GM12878 (cell line): Measurements from ENCODE around the gene CD248. TPM values are rescaled to one million over a fixed set of nuclear protein-coding genes. Genes with fewer than 3 reads are reported as not detected.

Experiments used
- ATAC-seq: fragments of 200-7000 bp; cut with Tn5 transposase; 3 replicates; pipeline ENCODE4 v1.9.1; 2020; ENCODE audit warnings: mild to moderate bottlenecking, moderate library complexity
- BruUV-seq: library from RNA; stranded (reverse); fragments of 400-500 nt; replicated peaks from 2 replicates; lab custom pipeline; 2021; lab: Mats Ljungman, UMichigan
- CTCF ChIA-PET: fragments of 300-600 bp; sonication (Branson Sonifier 250); formaldehyde crosslinking; extraction: SDS; loops from one replicate; lab custom pipeline; 2021; ENCODE audit warnings: inconsistent platforms; lab: Yijun Ruan, JAX
- POLR2A ChIA-PET: fragments of 350-600 bp; formaldehyde crosslinking; extraction: SDS; loops from one replicate; lab custom pipeline; 2021; ENCODE audit warnings: inconsistent platforms; lab: Charles Lee
- RAD21 ChIA-PET: fragments of 300-600 bp; sonication (Branson Sonifier 250); formaldehyde crosslinking; loops from one replicate; lab custom pipeline; 2023; ENCODE audit warnings: antibody characterized with exemption; ENCODE audit not compliant: unreplicated experiment; lab: Charles Lee
- SMC1A ChIA-PET: fragments of 300-600 bp; sonication (Branson Sonifier 250); formaldehyde crosslinking; loops from one replicate; lab custom pipeline; 2023; ENCODE audit not compliant: unreplicated experiment, uncharacterized antibody; lab: Charles Lee
- DNase-seq: peaks from one replicate; pipeline ENCODE4 v3.0.0-alpha.2; 2011; ENCODE audit warnings: low read depth, low spot score
- FAIRE-seq: peaks from 3 replicates; lab custom pipeline; 2011; peaks lifted over from hg19 to GRCh38; lab: Jason Lieb, UNC
- H2AFZ ChIP-seq: 2 replicates; pipeline ENCODE4 v1.6.0; 2011; ENCODE audit warnings: low read depth, low read length, control low read depth; ENCODE audit not compliant: control insufficient read depth
- H3K27ac ChIP-seq: 2 replicates; pipeline ENCODE4 v1.5.1; 2011; ENCODE audit warnings: control low read depth; ENCODE audit not compliant: control insufficient read depth, insufficient read depth
- H3K27me3 ChIP-seq, 2 experiments: replicated peaks in 1 of 2; 2 replicates each; pipeline versions ENCODE4 v1.6.0 to v1.6.1; 2011; ENCODE audit warnings: low read length in 1 of 2; ENCODE audit not compliant: control insufficient read depth in 2 of 2, insufficient read depth in 2 of 2
- H3K36me3 ChIP-seq, 2 experiments: 2 replicates each; pipeline ENCODE4 v1.5.1; 2011; ENCODE audit warnings: low read length in 1 of 2; ENCODE audit not compliant: control insufficient read depth in 2 of 2, insufficient read depth in 2 of 2
- H3K4me1 ChIP-seq: 2 replicates; pipeline ENCODE4 v1.6.1; 2011; ENCODE audit warnings: mild to moderate bottlenecking, low read length, moderate library complexity, mixed read lengths; ENCODE audit not compliant: control insufficient read depth, insufficient read depth
- H3K4me2 ChIP-seq: 2 replicates; pipeline ENCODE4 v1.6.0; 2011; ENCODE audit warnings: control low read depth; ENCODE audit not compliant: control insufficient read depth, insufficient read depth
- H3K4me3 ChIP-seq: fragments of 200-600 bp; sonication (generic); 2 replicates; pipeline ENCODE4 v1.5.1; 2016
- H3K79me2 ChIP-seq: 2 replicates; pipeline ENCODE4 v1.6.0; 2011; ENCODE audit warnings: low read length; ENCODE audit not compliant: control insufficient read depth, insufficient read depth
- H3K9ac ChIP-seq: 2 replicates; pipeline ENCODE4 v1.8.0; 2011; ENCODE audit warnings: low read length, control low read depth, mixed read lengths; ENCODE audit not compliant: control insufficient read depth, insufficient read depth
- H3K9me3 ChIP-seq: replicated peaks from 3 replicates; pipeline ENCODE4 v1.5.1; 2011; ENCODE audit warnings: mild to moderate bottlenecking, low read length; ENCODE audit not compliant: control insufficient read depth, insufficient read depth
- H4K20me1 ChIP-seq: 2 replicates; pipeline ENCODE4 v1.6.0; 2011; ENCODE audit not compliant: control insufficient read depth, insufficient read depth
- ATF7 ChIP-seq: fragments of 450-650 bp; IDR thresholded peaks from 2 replicates; pipeline ENCODE4 v1.6.1; 2016; ENCODE audit warnings: low read depth, mild to moderate bottlenecking
- BCL11A ChIP-seq: IDR thresholded peaks from 2 replicates; pipeline ENCODE4 v1.6.1; 2011; ENCODE audit warnings: low read depth, low read length
- BHLHE40 ChIP-seq, 2 experiments: fragments of 450-650 bp in 1 of 2; IDR thresholded peaks; 2 replicates each; pipeline ENCODE4 v1.6.1; 2011 to 2017; ENCODE audit warnings: low read depth in 2 of 2, borderline replicate concordance in 1 of 2, improper control_type of control experiment in 1 of 2, low read length in 1 of 2, mild to moderate bottlenecking in 1 of 2
- BRCA1 ChIP-seq: IDR thresholded peaks from 2 replicates; pipeline ENCODE4 v1.6.1; 2011; ENCODE audit warnings: low read depth, low read length, improper control_type of control experiment
- CEBPB ChIP-seq, 2 experiments: fragments of 150-350 bp in 1 of 2; IDR thresholded peaks; 2 replicates each; pipeline ENCODE4 v1.6.1; 2012 to 2014; ENCODE audit warnings: low read depth in 2 of 2, low read length in 2 of 2, borderline replicate concordance in 1 of 2, inconsistent platforms in 1 of 2
- CHD1 ChIP-seq: IDR thresholded peaks from 2 replicates; pipeline ENCODE4 v1.6.1; 2012; ENCODE audit warnings: low read depth, low read length, improper control_type of control experiment
- LARP7 ChIP-seq: fragments of 450-650 bp; IDR thresholded peaks from 2 replicates; pipeline ENCODE4 v1.6.1; 2017; ENCODE audit warnings: mild to moderate bottlenecking
- MEF2B ChIP-seq: fragments of 450-650 bp; IDR thresholded peaks from 2 replicates; pipeline ENCODE4 v1.6.1; 2018; ENCODE audit warnings: mild to moderate bottlenecking, moderate library complexity; ENCODE audit not compliant: partially characterized antibody, poor library complexity, severe bottlenecking
- NFXL1 ChIP-seq: fragments of 450-650 bp; IDR thresholded peaks from 2 replicates; pipeline ENCODE4 v1.6.1; 2017; ENCODE audit warnings: antibody characterized with exemption, mild to moderate bottlenecking, borderline replicate concordance
- RAD51 ChIP-seq: fragments of 450-650 bp; IDR thresholded peaks from 2 replicates; pipeline ENCODE4 v1.6.1; 2016; ENCODE audit warnings: moderate library complexity, mild to moderate bottlenecking, inconsistent platforms
- RBBP5 ChIP-seq: fragments of 200-600 bp; sonication (generic); conservative IDR thresholded peaks from 2 replicates; pipeline ENCODE4 v1.6.1; 2016
- RELA ChIP-seq: fragments of 450-650 bp; IDR thresholded peaks from 2 replicates; pipeline ENCODE4 v1.8.0; 2014; ENCODE audit warnings: borderline replicate concordance; ENCODE audit not compliant: partially characterized antibody
- TBL1XR1 ChIP-seq: IDR thresholded peaks from 2 replicates; pipeline ENCODE4 v1.6.1; 2012; ENCODE audit warnings: low read depth, low read length, improper control_type of control experiment
- ZNF207 ChIP-seq: fragments of 450-650 bp; IDR thresholded peaks from 2 replicates; pipeline ENCODE4 v1.6.1; 2014; ENCODE audit warnings: antibody characterized with exemption, mild to moderate bottlenecking, borderline replicate concordance
- ZSCAN29 ChIP-seq: fragments of 450-650 bp; IDR thresholded peaks from 2 replicates; pipeline ENCODE4 v1.6.1; 2017; ENCODE audit warnings: mild to moderate bottlenecking, moderate library complexity
- ZZZ3 ChIP-seq: IDR thresholded peaks from 2 replicates; pipeline ENCODE4 v1.6.1; 2011; ENCODE audit warnings: low read depth; ENCODE audit not compliant: control insufficient read depth, insufficient read length
- WGBS: methylation state at CpG from one replicate; pipeline ENCODE4 v1.1.6; 2016; ENCODE audit warnings: low lambda C conversion rate; ENCODE audit not compliant: insufficient replicate concordance, insufficient coverage; ENCODE audit errors: missing lambda C conversion rate; 5-methylcytosine and 5-hydroxymethylcytosine counted together
- in situ Hi-C: fragments of 300-500 bp; cut with MboI; formaldehyde crosslinking; loops from 9 replicates; pipeline ENCODE4 v1.14.3; 2018; ENCODE audit warnings: mixed read lengths
- intact Hi-C: fragments of 100-400 bp; cut with micrococcal nuclease; formaldehyde crosslinking; loops from one replicate; pipeline ENCODE4 v1.14.2; 2022; ENCODE audit not compliant: unreplicated experiment
- polyA plus RNA-seq, 11 experiments: library from polyadenylated mRNA; depleted of rRNA in 4 of 11; unstranded in 6 of 11; stranded (reverse) in 5 of 11; fragments of >200 nt; fragmentation: Nextera tagmentation in 4 of 11; fragmentation: Illumina TruSeq in 1 of 11; extraction: Ambion mirVana in 4 of 11; extraction: Trizol in 1 of 11; gene quantifications; 1 replicate in 1 of 11; 2 replicates in 10 of 11; pipeline versions ENCODE4 v1.2.1 to v1.2.3, GENCODE V29; 2011 to 2016; ENCODE audit warnings: inconsistent platforms in 2 of 11, missing spikeins in 2 of 11, low read depth in 1 of 11
- total RNA-seq, 4 experiments: library from RNA; depleted of rRNA in 3 of 4; stranded (reverse); fragments of >200 nt in 3 of 4; fragmentation: Illumina TruSeq in 1 of 4; extraction: Trizol in 1 of 4; gene quantifications; 2 replicates each; pipeline versions ENCODE4 v1.2.1 to v1.2.3, GENCODE V29; 2013 to 2021
- TF ChIP-seq, protein P1 (sequence below): fragments of 150-350 bp; IDR thresholded peaks from 2 replicates; pipeline ENCODE4 v1.6.1; 2014; ENCODE audit warnings: mild to moderate bottlenecking, low read depth, low read length
- TF ChIP-seq, protein P2 (sequence below): fragments of 450-650 bp; IDR thresholded peaks from 2 replicates; pipeline ENCODE4 v1.6.1; 2016; ENCODE audit warnings: mild to moderate bottlenecking
- TF ChIP-seq, protein P3 (sequence below): IDR thresholded peaks from 2 replicates; pipeline ENCODE4 v1.6.1; 2012; ENCODE audit warnings: low read depth, low read length, improper control_type of control experiment

Gene CD248
- total and polyA plus RNA-seq, 10 of the 15 experiments (the other 5 are each of a cell fraction or from before 2014, with no cell fraction given), result 0.10 to 0.21 (median 0.20) TPM; not detected in 7

DNA sequence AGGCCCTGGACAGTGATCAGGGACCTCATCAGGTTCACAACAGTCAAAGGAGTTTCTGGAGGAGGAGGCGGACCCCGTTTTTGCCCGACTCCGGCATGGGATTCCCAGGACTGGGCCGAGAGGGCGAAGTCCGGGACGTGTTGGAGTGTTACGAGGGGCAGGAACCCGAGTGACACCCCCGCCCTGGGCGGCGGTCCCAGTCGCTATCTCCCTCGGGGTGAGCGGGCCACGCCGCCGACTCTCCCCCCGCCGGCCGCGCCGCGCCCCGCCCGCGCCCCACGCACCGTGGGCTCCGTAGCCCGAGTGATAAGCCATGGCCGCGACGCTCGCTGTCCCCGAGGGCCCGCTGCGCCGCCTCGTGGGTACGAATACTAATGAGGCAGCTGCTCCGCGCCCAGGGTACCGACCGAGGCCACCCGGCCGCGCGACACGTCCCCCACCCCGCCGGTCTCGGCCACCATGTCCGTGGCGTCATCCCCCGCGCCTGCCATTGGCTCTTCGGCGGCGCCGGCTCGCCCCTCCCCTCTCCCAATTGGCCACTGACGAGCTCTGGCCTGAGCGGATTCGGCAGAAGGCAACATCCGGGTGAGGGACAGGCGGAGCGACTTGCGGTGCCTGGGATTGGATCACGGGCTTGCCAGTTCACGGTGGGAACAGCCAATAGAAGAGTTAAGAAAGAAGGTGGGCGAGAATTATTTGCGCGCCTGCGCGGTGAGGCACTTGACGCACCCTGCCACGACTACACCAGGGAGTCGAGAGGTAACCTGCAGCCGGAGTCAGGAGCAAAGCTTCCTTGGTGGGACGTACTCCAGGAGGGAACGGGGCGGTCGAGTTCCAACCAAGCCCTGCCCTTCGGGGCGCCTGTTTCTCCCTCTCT, 27.9 kb downstream of the CD248 start, which contains the start of gene YIF1A:
Gene YIF1A (minus strand): TSS at position 473 of the 877 bp plus-strand sequence. CDS start 158 bp downstream, at position 315.
- Histone ChIP-seq H2AFZ (peak within 1 kb of the TSS; percentile 97), H3K79me2 (peaks cover 12% of the 10 kb centered on the region), H3K36me3 (no peaks in the 10 kb centered on the region; a peak in 1 of 4 replicates), H3K27me3 (peaks cover 2 to 7% of the 10 kb centered on the region in 2 experiments; a peak in 2 of 4 replicates), H3K4me2 (peak within 1 kb of the TSS; percentile 96), H3K9ac (peak within 1 kb of the TSS; percentile 95), H3K4me3 (peak within 1 kb of the TSS; percentile 83), H3K9me3 (no peaks in the 10 kb centered on the region), H3K4me1 (peaks cover 15% of the 10 kb centered on the region), H4K20me1 (no peaks in the 10 kb centered on the region; the same call in 1 of the 2 replicates), H3K27ac (peak within 1 kb of the TSS; percentile 87)
- DNase-seq, result peak; percentile 98
- SMC1A ChIA-PET, result interaction anchor here (0.6 to 2.5 kb wide), 10 partner anchors 12 to 138 kb away, joined by 3 to 10 read pairs (median 4); no protein-coding TSS in a partner anchor
- in situ Hi-C loops (no loop called here), intact Hi-C loops (no loop called here)
- BruUV-seq, result no TSS peak
- CTCF ChIA-PET, result interaction anchor here (0.7 to 2.7 kb wide), 19 partner anchors 9 to 244 kb away, joined by 3 to 21 read pairs (median 5); partner anchors contain the start of genes MRPL11, RAB1B and RIN1
- ATAC-seq, result peak; percentile 97
- POLR2A ChIA-PET, result interaction anchor here (0.6 to 2.4 kb wide), 18 partner anchors 9 to 1023 kb away, joined by 3 to 26 read pairs (median 3); partner anchors contain the start of genes BRMS1, FIBP, RAB1B and SF3B2
- RAD21 ChIA-PET, result interaction anchor here (0.6 to 2.0 kb wide), 12 partner anchors 21 to 250 kb away, joined by 3 to 28 read pairs (median 4); partner anchors contain the start of genes BRMS1, PELI3 and RAB1B
- 2% methylated on average over 76 of the region's 87 CpGs for WGBS
- peak; percentile 100 for FAIRE-seq
- no peak for TF ChIP-seq TBL1XR1
- no peak for TF ChIP-seq CHD1
- no peak for TF ChIP-seq MEF2B
- TF ChIP-seq, protein P1, sequence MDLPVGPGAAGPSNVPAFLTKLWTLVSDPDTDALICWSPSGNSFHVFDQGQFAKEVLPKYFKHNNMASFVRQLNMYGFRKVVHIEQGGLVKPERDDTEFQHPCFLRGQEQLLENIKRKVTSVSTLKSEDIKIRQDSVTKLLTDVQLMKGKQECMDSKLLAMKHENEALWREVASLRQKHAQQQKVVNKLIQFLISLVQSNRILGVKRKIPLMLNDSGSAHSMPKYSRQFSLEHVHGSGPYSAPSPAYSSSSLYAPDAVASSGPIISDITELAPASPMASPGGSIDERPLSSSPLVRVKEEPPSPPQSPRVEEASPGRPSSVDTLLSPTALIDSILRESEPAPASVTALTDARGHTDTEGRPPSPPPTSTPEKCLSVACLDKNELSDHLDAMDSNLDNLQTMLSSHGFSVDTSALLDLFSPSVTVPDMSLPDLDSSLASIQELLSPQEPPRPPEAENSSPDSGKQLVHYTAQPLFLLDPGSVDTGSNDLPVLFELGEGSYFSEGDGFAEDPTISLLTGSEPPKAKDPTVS, result no peak
- peak; percentile 98 for TF ChIP-seq ATF7
- no peak for TF ChIP-seq ZZZ3
- TF ChIP-seq, protein P2, sequence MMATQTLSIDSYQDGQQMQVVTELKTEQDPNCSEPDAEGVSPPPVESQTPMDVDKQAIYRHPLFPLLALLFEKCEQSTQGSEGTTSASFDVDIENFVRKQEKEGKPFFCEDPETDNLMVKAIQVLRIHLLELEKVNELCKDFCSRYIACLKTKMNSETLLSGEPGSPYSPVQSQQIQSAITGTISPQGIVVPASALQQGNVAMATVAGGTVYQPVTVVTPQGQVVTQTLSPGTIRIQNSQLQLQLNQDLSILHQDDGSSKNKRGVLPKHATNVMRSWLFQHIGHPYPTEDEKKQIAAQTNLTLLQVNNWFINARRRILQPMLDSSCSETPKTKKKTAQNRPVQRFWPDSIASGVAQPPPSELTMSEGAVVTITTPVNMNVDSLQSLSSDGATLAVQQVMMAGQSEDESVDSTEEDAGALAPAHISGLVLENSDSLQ, result peak; percentile 99
- peak in 1 of 2 experiments; percentile 47; a peak in 1 of 4 replicates for TF ChIP-seq BHLHE40 (IDR thresholded peaks at IDR 0.05; ENCODE audit: borderline replicate concordance in 1 of 2, low read depth in 2 of 2, low read length in 1 of 2)
- no peak for TF ChIP-seq RBBP5
- peak; percentile 57 for TF ChIP-seq RELA
- no peak for TF ChIP-seq BRCA1
- TF ChIP-seq, protein P3, sequence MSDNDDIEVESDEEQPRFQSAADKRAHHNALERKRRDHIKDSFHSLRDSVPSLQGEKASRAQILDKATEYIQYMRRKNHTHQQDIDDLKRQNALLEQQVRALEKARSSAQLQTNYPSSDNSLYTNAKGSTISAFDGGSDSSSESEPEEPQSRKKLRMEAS, result peak; percentile 62
- no peak for TF ChIP-seq NFXL1
- TF ChIP-seq LARP7, result peak; percentile 83
- no peak for TF ChIP-seq RAD51
- TF ChIP-seq ZNF207, result peak; percentile 69; the same call in 1 of the 2 replicates
- no peak for TF ChIP-seq BCL11A
- TF ChIP-seq CEBPB (IDR thresholded peaks at IDR 0.05; ENCODE audit: borderline replicate concordance in 1 of 2, low read depth in 2 of 2, low read length in 2 of 2), result no peak
- no peak for TF ChIP-seq ZSCAN29
